DND-41 (cell line): ENCODE measurements around the gene RIPOR3.

Experiments
- ATAC-seq: fragments of 200-7000 bp; cut with Tn5 transposase; 3 replicates; pipeline ENCODE4 v1.9.1; 2021; ENCODE audit warnings: low read depth; ENCODE audit not compliant: insufficient read depth
- DNase-seq: peaks from one replicate; pipeline ENCODE4 v3.0.0-alpha.2; 2020
- H2AFZ ChIP-seq: 2 replicates; pipeline ENCODE4 v1.6.0; 2012; ENCODE audit warnings: low read depth, low read length
- H3K27ac ChIP-seq: 2 replicates; pipeline ENCODE4 v1.5.1; 2012; ENCODE audit warnings: low read length, inconsistent platforms
- H3K27me3 ChIP-seq: fragments of 200-600 bp; sonication (generic); 2 replicates; pipeline ENCODE4 v1.6.0; 2012; ENCODE audit warnings: low read length, mild to moderate bottlenecking, inconsistent platforms; ENCODE audit not compliant: insufficient read depth, poor library complexity
- H3K36me3 ChIP-seq: 2 replicates; pipeline ENCODE4 v1.5.1; 2012; ENCODE audit warnings: low read length, inconsistent platforms; ENCODE audit not compliant: insufficient read depth
- H3K4me1 ChIP-seq: 2 replicates; pipeline ENCODE4 v1.5.1; 2012; ENCODE audit warnings: mild to moderate bottlenecking, low read length; ENCODE audit not compliant: insufficient read depth
- H3K4me2 ChIP-seq: 2 replicates; pipeline ENCODE4 v1.6.0; 2012; ENCODE audit warnings: mild to moderate bottlenecking, moderate library complexity, low read length, inconsistent platforms; ENCODE audit not compliant: insufficient read depth
- H3K4me3 ChIP-seq, 2 experiments: fragments of 200-600 bp in 1 of 2; shearing (Covaris generic) in 1 of 2; 2 replicates each; pipeline ENCODE4 v1.5.1; 2012 to 2016; ENCODE audit warnings: inconsistent platforms in 2 of 2, low read length in 2 of 2, mild to moderate bottlenecking in 2 of 2, low read depth in 1 of 2, moderate library complexity in 1 of 2
- H3K79me2 ChIP-seq: 2 replicates; pipeline ENCODE4 v1.6.0; 2012; ENCODE audit warnings: low read length, inconsistent platforms; ENCODE audit not compliant: insufficient read depth
- H3K9ac ChIP-seq: 2 replicates; pipeline ENCODE4 v1.6.0; 2012; ENCODE audit warnings: low read depth, mild to moderate bottlenecking, inconsistent platforms, low read length, moderate library complexity
- H3K9me3 ChIP-seq: 2 replicates; pipeline ENCODE4 v1.5.1; 2012; ENCODE audit warnings: low read length, moderate library complexity, mild to moderate bottlenecking, inconsistent platforms; ENCODE audit not compliant: insufficient read depth, severe bottlenecking
- H4K20me1 ChIP-seq: 2 replicates; pipeline ENCODE4 v1.6.0; 2012; ENCODE audit warnings: low read length; ENCODE audit not compliant: insufficient read depth
- CTCF ChIP-seq: IDR thresholded peaks from 2 replicates; pipeline ENCODE4 v1.5.1; 2012; ENCODE audit warnings: borderline replicate concordance, low read length, moderate library complexity, mild to moderate bottlenecking; ENCODE audit not compliant: poor library complexity, severe bottlenecking; ENCODE audit errors: extremely low read depth
- EZH2 ChIP-seq: IDR thresholded peaks from 3 replicates; pipeline ENCODE4 v1.6.1; 2012; ENCODE audit warnings: borderline replicate concordance, low read depth, mild to moderate bottlenecking, moderate library complexity, low read length, inconsistent platforms; ENCODE audit not compliant: severe bottlenecking

The RIPOR3 gene

GRCh38 chr20:50617022-50617421 is 74.3 kb downstream of the RIPOR3 start:
- no peaks in the 10 kb centered on the region for H3K27me3 ChIP-seq
- no peak overlapping the region for H3K27ac ChIP-seq
- H4K20me1 ChIP-seq, result peaks cover 2% of the 10 kb centered on the region; the same call in 1 of the 2 replicates
- no peaks in the 10 kb centered on the region for H3K4me1 ChIP-seq
- no peak overlapping the region for H3K4me3 ChIP-seq
- H3K36me3 ChIP-seq, result no peaks in the 10 kb centered on the region
- TF ChIP-seq EZH2 (no peak), CTCF (no peak)
- no peak overlapping the region for H2AFZ ChIP-seq
- ATAC-seq (no peak), DNase-seq (no peak)
- no peak overlapping the region for H3K4me2 ChIP-seq
- no peak overlapping the region for H3K9ac ChIP-seq
- no peaks in the 10 kb centered on the region for H3K79me2 ChIP-seq
- peaks cover 6% of the 10 kb centered on the region for H3K9me3 ChIP-seq

GRCh38 chr20:50615407-50615806 is 75.9 kb downstream of the RIPOR3 start:
- ATAC-seq, result no peak
- Histone ChIP-seq H3K79me2 (no peaks in the 10 kb centered on the region), H3K27ac (no peak overlapping the region), H3K27me3 (no peaks in the 10 kb centered on the region), H4K20me1 (peaks cover 8% of the 10 kb centered on the region), H3K36me3 (no peaks in the 10 kb centered on the region), H3K4me1 (no peaks in the 10 kb centered on the region), H3K9ac (no peak overlapping the region), H3K4me2 (no peak overlapping the region), H3K9me3 (no peaks in the 10 kb centered on the region), H2AFZ (no peak overlapping the region), H3K4me3 (no peak overlapping the region)
- DNase-seq, result no peak
- TF ChIP-seq EZH2, result no peak
- no peak for TF ChIP-seq CTCF

GRCh38 chr20:50613438-50614169 is 77.7 kb downstream of the RIPOR3 start:
- Histone ChIP-seq H3K27ac (no peak overlapping the region), H3K4me2 (no peak overlapping the region), H3K36me3 (no peaks in the 10 kb centered on the region), H3K9me3 (no peaks in the 10 kb centered on the region), H4K20me1 (peaks cover 8% of the 10 kb centered on the region), H3K9ac (no peak overlapping the region), H2AFZ (no peak overlapping the region), H3K4me3 (no peak overlapping the region), H3K4me1 (no peaks in the 10 kb centered on the region), H3K79me2 (no peaks in the 10 kb centered on the region), H3K27me3 (no peaks in the 10 kb centered on the region)
- ATAC-seq (no peak), DNase-seq (no peak)
- TF ChIP-seq CTCF (no peak), EZH2 (no peak)
